HepG2 (cell line): Measurements from ENCODE around the gene KIN. TPM values are rescaled to one million over a fixed set of nuclear protein-coding genes. Genes with fewer than 3 reads are reported as not detected.

Experiments used
- CENPT ChIP-seq: sonication (generic); formaldehyde crosslinking; IDR thresholded peaks from 2 replicates; pipeline ENCODE4 v1.8.0; 2022; ENCODE audit warnings: low read depth, mild to moderate bottlenecking, moderate library complexity, missing genetic modification reagents
- GATAD1 ChIP-seq: IDR thresholded peaks from 2 replicates; pipeline ENCODE4 v1.6.1; 2016; ENCODE audit warnings: missing genetic modification reagents, missing compliant biosample characterization
- GATAD2A ChIP-seq: IDR thresholded peaks from 2 replicates; pipeline ENCODE4 v1.6.1; 2016
- HIVEP1 ChIP-seq: sonication (generic); formaldehyde crosslinking; IDR thresholded peaks from 2 replicates; pipeline ENCODE4 v1.4.0; 2020; ENCODE audit warnings: mild to moderate bottlenecking, missing genetic modification reagents
- HNRNPL ChIP-seq: fragments of 200-400 bp; formaldehyde crosslinking; IDR thresholded peaks from 2 replicates; pipeline ENCODE4 v1.6.1; 2017; ENCODE audit warnings: mild to moderate bottlenecking, low read depth, low read length
- KLF6 ChIP-seq: IDR thresholded peaks from 2 replicates; pipeline ENCODE4 v1.8.0; 2016; ENCODE audit warnings: missing biosample characterization, missing genetic modification reagents
- MED13 ChIP-seq: sonication (generic); formaldehyde crosslinking; IDR thresholded peaks from 2 replicates; pipeline ENCODE4 v1.5.0; 2020; ENCODE audit warnings: missing genetic modification reagents
- NCOA5 ChIP-seq: sonication (generic); formaldehyde crosslinking; IDR thresholded peaks from 2 replicates; pipeline ENCODE4 v1.4.0; 2020; ENCODE audit warnings: missing genetic modification reagents
- RAD51 ChIP-seq: fragments of 450-650 bp; IDR thresholded peaks from 2 replicates; pipeline ENCODE4 v1.6.1; 2016; ENCODE audit warnings: borderline replicate concordance
- SCMH1 ChIP-seq: sonication (generic); formaldehyde crosslinking; IDR thresholded peaks from 2 replicates; pipeline ENCODE4 v1.9.0; 2021; ENCODE audit warnings: missing genetic modification reagents, mild to moderate bottlenecking, borderline replicate concordance
- TEAD2 ChIP-seq: sonication (generic); formaldehyde crosslinking; IDR thresholded peaks from 2 replicates; pipeline ENCODE4 v1.9.0; 2021; ENCODE audit warnings: missing genetic modification reagents
- TP53 ChIP-seq: sonication (generic); formaldehyde crosslinking; conservative IDR thresholded peaks from 2 replicates; pipeline ENCODE4 v1.4.0; 2020; ENCODE audit warnings: missing genetic modification reagents
- ZFP36 ChIP-seq: fragments of 150-350 bp; IDR thresholded peaks from 2 replicates; pipeline ENCODE4 v1.6.1; 2018; ENCODE audit warnings: borderline replicate concordance, low read length, low read depth; ENCODE audit not compliant: partially characterized antibody
- ZFP36L1 ChIP-seq: sonication (generic); formaldehyde crosslinking; IDR thresholded peaks from 2 replicates; pipeline ENCODE4 v1.8.0; 2022; ENCODE audit warnings: mild to moderate bottlenecking, missing genetic modification reagents, moderate library complexity
- ZFP36L2 ChIP-seq: sonication (generic); formaldehyde crosslinking; IDR thresholded peaks from 2 replicates; pipeline ENCODE4 v1.4.0; 2020; ENCODE audit warnings: missing genetic modification reagents
- ZFX ChIP-seq: sonication (generic); formaldehyde crosslinking; IDR thresholded peaks from 2 replicates; pipeline ENCODE4 v1.4.0; 2020; ENCODE audit warnings: mild to moderate bottlenecking, low read depth, missing genetic modification reagents, moderate library complexity
- ZNF160 ChIP-seq: sonication (generic); formaldehyde crosslinking; IDR thresholded peaks from 2 replicates; pipeline ENCODE4 v1.8.0; 2022; ENCODE audit warnings: mild to moderate bottlenecking, inconsistent platforms, missing genetic modification reagents
- ZNF17 ChIP-seq: sonication (generic); formaldehyde crosslinking; IDR thresholded peaks from 2 replicates; pipeline ENCODE4 v1.5.0; 2020; ENCODE audit warnings: mild to moderate bottlenecking, missing genetic modification reagents
- ZNF335 ChIP-seq: sonication (generic); formaldehyde crosslinking; IDR thresholded peaks from 2 replicates; pipeline ENCODE4 v1.4.0; 2020; ENCODE audit warnings: missing genetic modification reagents
- ZNF543 ChIP-seq: sonication (generic); formaldehyde crosslinking; IDR thresholded peaks from 2 replicates; pipeline ENCODE4 v1.4.0; 2020; ENCODE audit warnings: mild to moderate bottlenecking, missing genetic modification reagents
- ZNF747 ChIP-seq: sonication (generic); formaldehyde crosslinking; IDR thresholded peaks from 2 replicates; pipeline ENCODE4 v1.8.1; 2023; ENCODE audit warnings: missing genetic modification reagents, mild to moderate bottlenecking, borderline replicate concordance
- ZNF781 ChIP-seq: sonication (generic); formaldehyde crosslinking; IDR thresholded peaks from 2 replicates; pipeline ENCODE4 v1.5.1; 2020; ENCODE audit warnings: borderline replicate concordance, mild to moderate bottlenecking, missing genetic modification reagents; ENCODE audit errors: not compliant biosample characterization
- ZNF891 ChIP-seq: sonication (generic); formaldehyde crosslinking; IDR thresholded peaks from 2 replicates; pipeline ENCODE4 v1.5.0; 2020; ENCODE audit warnings: mild to moderate bottlenecking, missing genetic modification reagents
- ZZZ3 ChIP-seq: sonication (generic); formaldehyde crosslinking; IDR thresholded peaks from 2 replicates; pipeline ENCODE4 v1.4.0; 2020; ENCODE audit warnings: missing genetic modification reagents, mild to moderate bottlenecking, borderline replicate concordance
- polyA plus RNA-seq, 8 experiments: library from polyadenylated mRNA; depleted of rRNA in 3 of 8; stranded (reverse) in 7 of 8; unstranded in 1 of 8; fragments of >200 nt; fragmentation: Illumina TruSeq in 4 of 8; extraction: Trizol in 4 of 8; gene quantifications; 2 replicates each; pipeline versions ENCODE4 v1.2.1 to v1.2.3, GENCODE V29; 2011 to 2016; ENCODE audit warnings: low read depth in 4 of 8, missing spikeins in 1 of 8, mixed read lengths in 1 of 8; ENCODE audit not compliant: insufficient read depth in 1 of 8
- total RNA-seq, 5 experiments: library from RNA; depleted of rRNA; stranded (reverse); fragments of >200 nt; fragmentation: Illumina TruSeq; extraction: Trizol; gene quantifications; 2 replicates each; pipeline ENCODE4 v1.2.3, GENCODE V29; 2016; ENCODE audit warnings: low read depth in 1 of 5
- TF ChIP-seq, protein P1 (sequence below): sonication (generic); formaldehyde crosslinking; IDR thresholded peaks from 2 replicates; pipeline ENCODE4 v1.9.0; 2021; ENCODE audit warnings: missing genetic modification reagents, mild to moderate bottlenecking, borderline replicate concordance
- TF ChIP-seq, protein P2 (sequence below): IDR thresholded peaks from 2 replicates; pipeline ENCODE4 v1.6.1; 2016; ENCODE audit warnings: missing compliant biosample characterization, missing genetic modification reagents, borderline replicate concordance
- TF ChIP-seq, protein P3 (sequence below): sonication (generic); formaldehyde crosslinking; IDR thresholded peaks from 2 replicates; pipeline ENCODE4 v1.4.0; 2020; ENCODE audit warnings: missing genetic modification reagents, low read depth, mild to moderate bottlenecking, borderline replicate concordance
- TF ChIP-seq, protein P4 (sequence below): sonication (generic); formaldehyde crosslinking; IDR thresholded peaks from 2 replicates; pipeline ENCODE4 v1.9.0; 2022; ENCODE audit warnings: low read depth, missing genetic modification reagents

Gene KIN
- total and polyA plus RNA-seq, 2 of the 13 experiments (the other 11 are each of a cell fraction or from before 2014, with no cell fraction given), result 4.9 to 23.2 TPM

DNA sequence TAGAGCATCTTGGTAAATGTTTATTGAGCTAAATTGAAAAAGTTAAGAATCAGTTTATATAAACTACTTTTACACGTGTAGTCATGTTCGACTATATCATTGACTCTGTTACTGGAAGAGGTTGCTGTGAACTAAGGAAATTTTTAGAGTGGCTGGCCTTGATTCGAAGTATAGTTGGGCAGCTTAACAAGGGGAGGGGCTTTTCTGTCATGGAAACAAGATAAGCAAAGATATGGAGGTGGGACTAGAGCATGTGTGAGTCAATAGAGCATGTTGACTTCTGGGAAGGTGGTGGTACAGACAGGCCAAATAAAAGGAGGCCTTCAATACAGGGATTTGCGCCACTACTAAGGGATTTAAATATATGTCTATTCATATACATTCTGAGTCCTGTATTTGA is 7.8 kb upstream of the KIN start (continued):
- TF ChIP-seq ZFX (CRISPR knock-in tag) (peak; percentile 64; the same call in 1 of the 2 replicates), RAD51 (no peak), ZNF891 (CRISPR knock-in tag) (no peak), ZFP36 (no peak), ZNF781 (no peak), HNRNPL (no peak), SCMH1 (CRISPR knock-in tag) (no peak), ZZZ3 (CRISPR knock-in tag) (no peak; the same call in 1 of the 2 replicates), CENPT (CRISPR knock-in tag) (no peak), ZNF17 (CRISPR knock-in tag) (no peak), KLF6 (CRISPR knock-in tag) (no peak), ZFP36L2 (CRISPR knock-in tag) (no peak), GATAD2A (peak; percentile 40; the same call in 1 of the 2 replicates), ZFP36L1 (CRISPR knock-in tag) (no peak), TP53 (CRISPR knock-in tag) (no peak), ZNF335 (CRISPR knock-in tag) (no peak), GATAD1 (CRISPR knock-in tag) (no peak; the same call in 1 of the 2 replicates), ZNF543 (CRISPR knock-in tag) (no peak), NCOA5 (CRISPR knock-in tag) (no peak), MED13 (no peak), TEAD2 (CRISPR knock-in tag) (no peak), ZNF160 (CRISPR knock-in tag) (no peak), ZNF747 (CRISPR knock-in tag) (no peak), HIVEP1 (CRISPR knock-in tag) (no peak)
- TF ChIP-seq, protein P1, sequence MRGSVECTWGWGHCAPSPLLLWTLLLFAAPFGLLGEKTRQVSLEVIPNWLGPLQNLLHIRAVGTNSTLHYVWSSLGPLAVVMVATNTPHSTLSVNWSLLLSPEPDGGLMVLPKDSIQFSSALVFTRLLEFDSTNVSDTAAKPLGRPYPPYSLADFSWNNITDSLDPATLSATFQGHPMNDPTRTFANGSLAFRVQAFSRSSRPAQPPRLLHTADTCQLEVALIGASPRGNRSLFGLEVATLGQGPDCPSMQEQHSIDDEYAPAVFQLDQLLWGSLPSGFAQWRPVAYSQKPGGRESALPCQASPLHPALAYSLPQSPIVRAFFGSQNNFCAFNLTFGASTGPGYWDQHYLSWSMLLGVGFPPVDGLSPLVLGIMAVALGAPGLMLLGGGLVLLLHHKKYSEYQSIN (CRISPR knock-in tag), result no peak
- TF ChIP-seq, protein P2, sequence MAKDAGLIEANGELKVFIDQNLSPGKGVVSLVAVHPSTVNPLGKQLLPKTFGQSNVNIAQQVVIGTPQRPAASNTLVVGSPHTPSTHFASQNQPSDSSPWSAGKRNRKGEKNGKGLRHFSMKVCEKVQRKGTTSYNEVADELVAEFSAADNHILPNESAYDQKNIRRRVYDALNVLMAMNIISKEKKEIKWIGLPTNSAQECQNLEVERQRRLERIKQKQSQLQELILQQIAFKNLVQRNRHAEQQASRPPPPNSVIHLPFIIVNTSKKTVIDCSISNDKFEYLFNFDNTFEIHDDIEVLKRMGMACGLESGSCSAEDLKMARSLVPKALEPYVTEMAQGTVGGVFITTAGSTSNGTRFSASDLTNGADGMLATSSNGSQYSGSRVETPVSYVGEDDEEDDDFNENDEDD (CRISPR knock-in tag), result no peak
- TF ChIP-seq, protein P3, sequence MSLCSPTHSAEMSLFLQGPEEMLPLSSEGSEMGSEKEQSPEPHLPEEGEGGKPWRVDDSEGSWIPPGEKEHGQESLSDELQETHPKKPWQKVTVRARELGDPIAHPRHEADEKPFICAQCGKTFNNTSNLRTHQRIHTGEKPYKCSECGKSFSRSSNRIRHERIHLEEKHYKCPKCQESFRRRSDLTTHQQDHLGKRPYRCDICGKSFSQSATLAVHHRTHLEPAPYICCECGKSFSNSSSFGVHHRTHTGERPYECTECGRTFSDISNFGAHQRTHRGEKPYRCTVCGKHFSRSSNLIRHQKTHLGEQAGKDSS (CRISPR knock-in tag), result no peak
- TF ChIP-seq, protein P4, sequence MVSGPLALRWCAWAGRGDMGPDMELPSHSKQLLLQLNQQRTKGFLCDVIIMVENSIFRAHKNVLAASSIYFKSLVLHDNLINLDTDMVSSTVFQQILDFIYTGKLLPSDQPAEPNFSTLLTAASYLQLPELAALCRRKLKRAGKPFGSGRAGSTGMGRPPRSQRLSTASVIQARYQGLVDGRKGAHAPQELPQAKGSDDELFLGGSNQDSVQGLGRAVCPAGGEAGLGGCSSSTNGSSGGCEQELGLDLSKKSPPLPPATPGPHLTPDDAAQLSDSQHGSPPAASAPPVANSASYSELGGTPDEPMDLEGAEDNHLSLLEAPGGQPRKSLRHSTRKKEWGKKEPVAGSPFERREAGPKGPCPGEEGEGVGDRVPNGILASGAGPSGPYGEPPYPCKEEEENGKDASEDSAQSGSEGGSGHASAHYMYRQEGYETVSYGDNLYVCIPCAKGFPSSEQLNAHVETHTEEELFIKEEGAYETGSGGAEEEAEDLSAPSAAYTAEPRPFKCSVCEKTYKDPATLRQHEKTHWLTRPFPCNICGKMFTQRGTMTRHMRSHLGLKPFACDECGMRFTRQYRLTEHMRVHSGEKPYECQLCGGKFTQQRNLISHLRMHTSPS (CRISPR knock-in tag), result no peak
